ENCODE data around the gene H1-8. TPM values are rescaled to one million over a fixed set of nuclear protein-coding genes. Genes with fewer than 3 reads are reported as not detected.

H1-8 gene
- total and polyA plus RNA-seq, 11 donors = not detected

- Histone ChIP-seq H3K4me1 (peaks cover 32 to 94% (median 76%) of the 10 kb centered on the region in 12 donors), H3K9me3 (no peaks in the 10 kb centered on the region), H3K27me3 (no peaks in the 10 kb centered on the region), H3K36me3 (peaks cover 0 to 41% (median 23%) of the 10 kb centered on the region in 9 donors), H3K4me3 (peak overlapping the region in 2 of 12 donors; percentile 10 to 16), H3K27ac (peak overlapping the region in 10 of 12 donors; percentile 16 to 96 (median 30))
- ATAC-seq (no peak), DNase-seq (no peak)
- intact Hi-C loops (cut with DNase I) = loop anchor here in 1 of 10 donors (1.0 kb wide), 1 partner anchor 26 kb away; no protein-coding TSS in a partner anchor
- TF ChIP-seq CTCF (IDR thresholded peaks at IDR 0.05) (no peak), POLR2A (IDR thresholded peaks at IDR 0.05) (no peak)
- WGBS, 4 donors = 38 to 62% (median 54%) methylated on average over 7 to 8 of the region's 8 CpGs
Measured at GRCh38 chr3:129590215-129590614, 47.2 kb downstream of the H1-8 start.

GRCh38 chr3:129591932-129592331 lies 49.0 kb downstream of the H1-8 start:
- WGBS, 4 donors = 55 to 73% (median 60%) methylated on average over 8 of the region's 8 CpGs
- ATAC-seq (no peak), DNase-seq (no peak)
- Histone ChIP-seq H3K4me3 (peak overlapping the region in 6 of 12 donors; percentile 19 to 40 (median 34)), H3K36me3 (peaks cover 0 to 24% (median 9%) of the 10 kb centered on the region in 9 donors), H3K9me3 (no peaks in the 10 kb centered on the region), H3K27me3 (no peaks in the 10 kb centered on the region), H3K27ac (peak overlapping the region; percentile 72 to 97 (median 88)), H3K4me1 (peaks cover 33 to 98% (median 87%) of the 10 kb centered on the region in 12 donors)
- TF ChIP-seq CTCF (IDR thresholded peaks at IDR 0.05) (no peak), POLR2A (IDR thresholded peaks at IDR 0.05) (no peak)
- intact Hi-C loops (cut with DNase I) = no loop called here

- WGBS, 4 donors = 32 to 40% (median 36%) methylated on average over 25 to 26 of the region's 26 CpGs
- peaks cover 36 to 98% (median 87%) of the 10 kb centered on the region in 12 donors for H3K4me1 ChIP-seq
Measured at GRCh38 chr3:129592381-129593131, 49.6 kb downstream of the H1-8 start.

More at GRCh38 chr3:129592381-129593131, 49.6 kb downstream of the H1-8 start:
- TF ChIP-seq CTCF (IDR thresholded peaks at IDR 0.05) (no peak), POLR2A (IDR thresholded peaks at IDR 0.05) (no peak)
- DNase-seq (peak; percentile 87 to 92 (median 88)), ATAC-seq (peak; percentile 13 to 57 (median 32))
- peak overlapping the region; percentile 78 to 97 (median 91) for H3K27ac ChIP-seq
- H3K36me3 ChIP-seq = peaks cover 0 to 17% (median 8%) of the 10 kb centered on the region in 9 donors
- H3K4me3 ChIP-seq = peak overlapping the region in 9 of 12 donors; percentile 4 to 40 (median 24)
- H3K27me3 ChIP-seq = no peaks in the 10 kb centered on the region
- intact Hi-C loops (cut with DNase I) = no loop called here
- no peaks in the 10 kb centered on the region for H3K9me3 ChIP-seq

Measured in heart left ventricle (tissue), 16 donors.